ENCODE data around the gene TIMP3.

The TIMP3 gene

GRCh38 chr22:32817137-32817730 is 15.7 kb downstream of the TIMP3 start:
- H3K4me3 ChIP-seq (ENCODE audit: low read depth, low read length): no peak overlapping the region
- TF ChIP-seq CTCF (IDR thresholded peaks at IDR 0.05; ENCODE audit: low read depth, low read length): no peak

GRCh38 chr22:32818446-32819115 is 17.1 kb downstream of the TIMP3 start:
- H3K4me3 ChIP-seq (ENCODE audit: low read depth, low read length): no peak overlapping the region

GRCh38 chr22:32819120-32819519 is 17.6 kb downstream of the TIMP3 start:
- no peak overlapping the region for H3K4me3 ChIP-seq (ENCODE audit: low read depth, low read length)
- no peak for TF ChIP-seq CTCF (IDR thresholded peaks at IDR 0.05; ENCODE audit: low read depth, low read length)

More at GRCh38 chr22:32818446-32819115, 17.1 kb downstream of the TIMP3 start:
- TF ChIP-seq CTCF (IDR thresholded peaks at IDR 0.05; ENCODE audit: low read depth, low read length): no peak

- TF ChIP-seq CTCF (IDR thresholded peaks at IDR 0.05; ENCODE audit: low read depth, low read length): no peak
- no peak overlapping the region for H3K4me3 ChIP-seq (ENCODE audit: low read depth, low read length)
These were observed 18.9 kb downstream of the TIMP3 start for GRCh38 chr22:32820131-32821119.

- no peak for TF ChIP-seq CTCF (IDR thresholded peaks at IDR 0.05; ENCODE audit: low read depth, low read length)
- no peak overlapping the region for H3K4me3 ChIP-seq (ENCODE audit: low read depth, low read length)
These were observed 20.8 kb downstream of the TIMP3 start for GRCh38 chr22:32822179-32822877.

GRCh38 chr22:32823024-32823730 is 21.7 kb downstream of the TIMP3 start:
- TF ChIP-seq CTCF (IDR thresholded peaks at IDR 0.05; ENCODE audit: low read depth, low read length): peak; percentile 28; the same call in 1 of the 2 replicates
- no peak overlapping the region for H3K4me3 ChIP-seq (ENCODE audit: low read depth, low read length)
